ENCODE measurements around the gene CAMSAP2. TPM values are rescaled to one million over a fixed set of nuclear protein-coding genes. Genes with fewer than 3 reads are reported as not detected.

CAMSAP2 gene
- total RNA-seq, 4 donors from 2014 or later, result 8.2 to 12.5 (median 9.1) TPM

- intact Hi-C loops (cut with DNase I; ENCODE audit: low total_unique reads), result no loop called here
- Histone ChIP-seq H3K27ac (no peak overlapping the region), H3K36me3 (peaks cover 0 to 9% (median 0%) of the 10 kb centered on the region in 4 donors), H3K27me3 (no peaks in the 10 kb centered on the region), H3K4me3 (no peak overlapping the region), H3K4me1 (peaks cover 0 to 78% (median 42%) of the 10 kb centered on the region in 4 donors), H3K9me3 (no peaks in the 10 kb centered on the region)
- no peak for DNase-seq
- TF ChIP-seq CTCF (IDR thresholded peaks at IDR 0.05) (no peak), POLR2AphosphoS5 (IDR thresholded peaks at IDR 0.05) (peak in 1 of 3 donors; percentile 2)
- in situ Hi-C loops (cut with MboI; ENCODE audit: low pct_ligation_motif_present in 1 of 4, low pct_unique_long_range_greater_than_20kb in 1 of 4, low sequenced_read_pairs in 3 of 4), result no loop called here
- 90% methylated on average over 17 of the region's 17 CpGs; no CpG with 5 or more reads in 1 of the 2 donors for WGBS, 2 donors (ENCODE audit: low coverage in 1 of 2)
Measured at GRCh38 chr1:200900877-200901276, 162.2 kb downstream of the CAMSAP2 start.

- Histone ChIP-seq H3K4me3 (no peak overlapping the region), H3K4me1 (peaks cover 0 to 83% (median 45%) of the 10 kb centered on the region in 4 donors), H3K36me3 (peaks cover 0 to 9% (median 0%) of the 10 kb centered on the region in 4 donors), H3K27me3 (no peaks in the 10 kb centered on the region), H3K9me3 (no peaks in the 10 kb centered on the region), H3K27ac (peak overlapping the region in 1 of 4 donors; percentile 35)
- DNase-seq, result no peak
- TF ChIP-seq EP300 (IDR thresholded peaks at IDR 0.05; ENCODE audit: low read depth) (no peak), POLR2AphosphoS5 (IDR thresholded peaks at IDR 0.05) (no peak), CTCF (IDR thresholded peaks at IDR 0.05) (no peak), POLR2A (IDR thresholded peaks at IDR 0.05) (no peak)
- intact Hi-C loops (cut with DNase I; ENCODE audit: low total_unique reads), result no loop called here
- WGBS, 2 donors (ENCODE audit: low coverage in 1 of 2), result 83 to 97% methylated on average over 1 to 5 of the region's 5 CpGs
- in situ Hi-C loops (cut with MboI; ENCODE audit: low pct_ligation_motif_present in 1 of 4, low pct_unique_long_range_greater_than_20kb in 1 of 4, low sequenced_read_pairs in 3 of 4), result no loop called here
Measured at GRCh38 chr1:200901350-200901749, 162.7 kb downstream of the CAMSAP2 start.

- H3K9me3 ChIP-seq, result no peaks in the 10 kb centered on the region
- peaks cover 5 to 88% (median 50%) of the 10 kb centered on the region in 4 donors for H3K4me1 ChIP-seq
- peaks cover 0 to 9% (median 0%) of the 10 kb centered on the region in 4 donors for H3K36me3 ChIP-seq
- H3K4me3 ChIP-seq, result no peak overlapping the region
- peak overlapping the region in 3 of 4 donors; percentile 13 to 53 (median 35) for H3K27ac ChIP-seq
- TF ChIP-seq POLR2A (IDR thresholded peaks at IDR 0.05) (no peak), CTCF (IDR thresholded peaks at IDR 0.05) (no peak), EP300 (IDR thresholded peaks at IDR 0.05; ENCODE audit: low read depth) (no peak), POLR2AphosphoS5 (IDR thresholded peaks at IDR 0.05) (peak in 1 of 3 donors; percentile 9)
- 82% methylated on average over 8 of the region's 8 CpGs; no CpG with 5 or more reads in 1 of the 2 donors for WGBS, 2 donors (ENCODE audit: low coverage in 1 of 2)
- intact Hi-C loops (cut with DNase I; ENCODE audit: low total_unique reads), result no loop called here
- H3K27me3 ChIP-seq, result no peaks in the 10 kb centered on the region
- no peak for DNase-seq
- in situ Hi-C loops (cut with MboI; ENCODE audit: low pct_ligation_motif_present in 1 of 4, low pct_unique_long_range_greater_than_20kb in 1 of 4, low sequenced_read_pairs in 3 of 4), result no loop called here
Measured at GRCh38 chr1:200901796-200902444, 163.2 kb downstream of the CAMSAP2 start.

- 77 to 89% methylated on average over 2 to 5 of the region's 5 CpGs for WGBS, 2 donors (ENCODE audit: low coverage in 1 of 2)
- in situ Hi-C loops (cut with MboI; ENCODE audit: low pct_ligation_motif_present in 1 of 4, low pct_unique_long_range_greater_than_20kb in 1 of 4, low sequenced_read_pairs in 3 of 4) (no loop called here), intact Hi-C loops (cut with DNase I; ENCODE audit: low total_unique reads) (no loop called here)
- DNase-seq, result no peak
- Histone ChIP-seq H3K4me1 (peaks cover 19 to 86% (median 59%) of the 10 kb centered on the region in 4 donors), H3K27me3 (no peaks in the 10 kb centered on the region), H3K9me3 (no peaks in the 10 kb centered on the region), H3K27ac (peak overlapping the region in 2 of 4 donors; percentile 80 to 86), H3K4me3 (no peak overlapping the region), H3K36me3 (peaks cover 0 to 9% (median 0%) of the 10 kb centered on the region in 4 donors)
- no peak for TF ChIP-seq POLR2A (IDR thresholded peaks at IDR 0.05)
Measured at GRCh38 chr1:200903793-200904192, 165.1 kb downstream of the CAMSAP2 start.
